GM18519 (cell line): ENCODE data around the gene SLC7A6OS.

Experiments
- ATAC-seq: cut with Tn5 transposase; IDR thresholded peaks from one replicate; pipeline ENCODE4 v1.9.1; 2021; ENCODE audit warnings: mild to moderate bottlenecking, moderate library complexity; ENCODE audit not compliant: unreplicated experiment, low FRiP score

Gene SLC7A6OS

GRCh38 chr16:68283346-68283745 lies 27.4 kb downstream of the SLC7A6OS start:
- no peak for ATAC-seq

DNA sequence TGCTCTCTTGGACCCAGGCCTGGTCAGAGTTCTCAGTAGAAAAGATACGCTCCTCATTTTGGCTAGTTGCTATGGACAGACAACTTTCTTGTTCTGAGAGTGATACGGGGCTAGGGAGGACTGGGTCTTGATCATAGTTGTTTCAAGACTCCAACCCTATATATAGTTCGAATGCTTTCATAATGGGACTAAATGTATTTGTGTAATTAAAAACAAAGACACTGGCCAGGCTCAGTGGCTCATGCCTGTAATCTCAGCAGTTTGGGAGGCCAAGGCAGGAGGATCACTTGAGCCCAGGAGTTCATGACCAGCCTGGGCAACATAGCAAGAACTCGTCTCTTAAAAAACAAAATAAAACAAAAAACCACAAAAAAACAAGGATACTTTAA lies 28.7 kb downstream of the SLC7A6OS start:
- ATAC-seq: no peak

DNA sequence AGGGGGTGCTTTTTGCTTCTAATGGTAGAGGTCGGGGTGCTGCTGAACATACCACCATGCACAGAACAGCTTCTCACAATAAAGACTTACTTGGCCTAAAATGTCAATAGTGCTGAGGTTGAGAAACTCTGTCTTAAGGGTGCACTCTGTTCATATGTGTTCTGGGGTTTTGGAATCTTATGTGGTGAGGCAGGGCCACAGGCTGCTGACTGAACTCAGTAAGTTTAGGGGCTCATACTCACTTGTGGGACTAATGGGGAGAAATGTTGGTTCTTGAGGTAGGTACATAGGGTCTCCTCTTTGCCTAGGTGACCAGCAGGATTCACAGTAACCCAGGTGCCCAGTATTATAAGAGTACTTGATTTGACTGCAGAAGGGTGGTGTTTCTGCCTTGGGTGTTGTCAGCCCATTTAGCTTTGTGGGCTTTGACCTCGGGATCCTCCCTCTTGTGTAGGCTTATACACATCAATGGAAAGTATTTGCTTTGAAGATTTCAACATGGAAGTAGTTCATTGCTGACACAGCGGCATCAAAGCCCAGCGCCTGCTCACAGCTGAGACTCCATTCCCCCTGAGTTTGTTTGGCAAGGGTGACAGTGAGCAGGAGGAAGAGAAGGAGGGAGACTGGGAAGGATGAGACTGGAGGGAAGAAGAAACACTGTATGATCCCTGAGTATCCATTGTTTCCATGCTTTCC lies 29.2 kb downstream of the SLC7A6OS start:
- ATAC-seq: no peak

DNA sequence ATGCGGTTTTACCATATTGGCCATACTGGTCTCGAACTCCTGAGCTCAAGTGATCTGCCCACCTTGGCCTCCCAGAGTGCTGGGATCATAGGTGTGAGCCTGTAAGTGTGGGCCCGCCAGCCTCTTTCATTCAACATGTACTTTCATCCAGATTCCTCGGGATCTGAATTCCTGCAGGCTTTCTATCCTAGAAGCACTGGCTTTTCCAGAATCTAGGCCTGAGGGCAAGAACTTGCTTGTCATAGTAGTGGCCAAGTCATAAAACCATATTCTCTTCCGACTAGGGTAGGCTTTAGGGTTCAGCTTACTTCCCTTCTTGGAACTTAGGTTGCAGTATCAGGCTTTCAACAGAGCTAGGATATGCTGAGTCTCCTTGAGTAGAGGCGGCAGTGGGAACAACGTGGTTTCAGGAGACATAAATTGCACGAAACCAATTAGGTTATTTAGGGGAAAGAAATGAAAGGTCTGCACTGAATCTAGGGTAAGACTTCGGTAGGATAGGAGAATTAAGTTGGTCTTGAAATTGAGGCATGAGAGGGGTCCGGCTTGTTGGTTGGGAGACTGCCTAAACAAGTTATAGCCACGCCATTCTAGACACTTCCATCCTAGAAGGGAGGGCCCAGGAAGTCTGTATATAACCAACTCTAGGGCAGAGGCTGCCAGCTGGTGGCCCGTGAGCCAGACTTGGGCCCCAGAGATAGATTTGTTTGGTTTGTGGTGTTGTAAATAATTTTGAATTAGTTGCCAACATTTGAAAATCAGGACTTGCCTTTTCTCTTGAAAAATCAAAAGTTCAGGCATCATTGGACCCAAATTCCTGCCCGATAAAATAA lies 30.8 kb downstream of the SLC7A6OS start:
- ATAC-seq: no peak

DNA sequence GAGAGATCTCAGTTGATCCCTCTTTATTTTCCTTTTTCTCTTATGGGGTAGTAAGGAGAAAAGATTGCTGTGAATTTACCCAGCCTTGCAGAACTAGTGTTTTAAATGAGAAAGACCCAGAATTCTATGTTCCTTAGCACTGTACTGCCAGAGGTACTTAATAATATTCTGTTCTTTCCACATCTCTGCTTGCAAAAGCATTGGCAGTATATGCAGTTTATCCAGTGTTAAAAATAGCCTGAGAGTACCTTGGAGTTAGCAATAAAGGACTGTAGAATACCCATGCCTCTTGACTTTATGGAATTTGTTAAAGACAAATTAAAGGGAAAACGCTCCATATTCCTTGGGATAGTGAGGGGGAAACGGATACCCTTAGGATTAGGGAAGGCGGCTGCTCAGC lies 34.5 kb downstream of the SLC7A6OS start:
- ATAC-seq: no peak

DNA sequence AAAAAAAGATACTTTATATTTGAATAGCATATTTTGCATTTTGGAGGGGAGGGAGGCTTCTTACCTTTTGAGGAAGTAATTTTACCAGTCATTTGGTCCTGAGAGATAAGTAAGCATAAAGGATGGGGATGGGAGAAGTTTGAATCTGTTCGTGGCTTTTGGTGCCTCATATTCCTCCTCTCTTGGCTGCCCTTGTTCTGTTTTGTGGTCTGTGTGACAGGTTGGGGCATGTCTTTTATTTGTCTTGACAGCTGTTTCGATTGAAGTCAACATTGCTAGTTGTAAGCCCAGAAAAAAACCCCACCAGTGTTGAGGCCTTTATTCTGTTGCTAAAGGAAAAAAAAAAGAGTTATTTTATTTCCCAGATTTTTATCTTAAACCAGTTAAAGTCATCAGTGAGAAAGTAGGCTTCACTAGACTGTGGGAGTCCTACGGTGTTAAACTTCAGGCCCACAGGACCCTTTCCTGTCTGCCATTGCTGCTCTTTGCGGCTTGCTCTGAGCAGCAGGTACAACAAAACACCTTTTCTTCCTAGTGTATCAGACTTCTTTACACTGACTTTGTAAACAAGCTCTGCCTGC lies 35.0 kb downstream of the SLC7A6OS start:
- ATAC-seq: peak; percentile 40

DNA sequence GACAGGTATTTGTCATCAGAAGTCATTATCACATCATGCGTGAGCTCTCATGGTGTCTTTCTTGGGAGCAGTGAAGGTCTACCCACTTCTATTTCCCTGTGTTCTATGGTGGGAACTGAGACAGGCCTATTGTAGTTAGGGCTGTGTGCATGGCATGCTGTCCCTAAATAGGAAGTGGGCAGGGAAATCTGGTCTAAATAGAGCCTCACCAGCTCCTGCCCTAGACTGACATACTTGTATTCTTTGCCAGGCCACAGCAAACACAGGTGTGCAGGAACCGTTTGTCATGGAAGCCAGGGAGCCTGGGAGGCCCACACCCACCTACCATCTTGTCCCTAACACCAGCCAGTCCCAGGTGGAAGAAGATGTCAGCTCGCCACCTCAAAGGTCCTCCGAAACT lies 36.3 kb downstream of the SLC7A6OS start:
- no peak for ATAC-seq

DNA sequence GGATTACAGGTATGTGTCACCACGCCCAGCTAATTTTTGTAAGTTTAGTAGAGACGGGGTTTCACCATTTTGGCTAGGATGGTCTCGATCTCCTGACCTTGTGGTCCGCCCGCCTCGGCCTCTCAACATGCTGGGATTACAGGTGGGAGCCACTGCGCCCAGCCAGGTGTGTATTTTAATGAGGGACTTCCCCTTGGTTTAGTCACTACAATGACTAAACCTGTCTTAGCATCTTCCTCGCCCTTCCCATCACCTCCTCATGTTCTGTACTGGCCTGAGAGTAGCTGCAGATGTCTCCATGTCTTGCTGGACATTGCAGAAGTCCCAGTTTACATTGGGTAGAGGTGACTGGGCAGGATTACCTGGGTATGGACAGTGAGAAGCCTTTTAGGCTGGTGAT lies 36.9 kb downstream of the SLC7A6OS start:
- ATAC-seq: no peak

- ATAC-seq: no peak
Measured at GRCh38 chr16:68273459-68273858, 37.3 kb downstream of the SLC7A6OS start.

GRCh38 chr16:68272507-68273209 lies 38.1 kb downstream of the SLC7A6OS start:
- ATAC-seq: no peak

GRCh38 chr16:68270353-68270752 lies 40.4 kb downstream of the SLC7A6OS start:
- no peak for ATAC-seq

DNA sequence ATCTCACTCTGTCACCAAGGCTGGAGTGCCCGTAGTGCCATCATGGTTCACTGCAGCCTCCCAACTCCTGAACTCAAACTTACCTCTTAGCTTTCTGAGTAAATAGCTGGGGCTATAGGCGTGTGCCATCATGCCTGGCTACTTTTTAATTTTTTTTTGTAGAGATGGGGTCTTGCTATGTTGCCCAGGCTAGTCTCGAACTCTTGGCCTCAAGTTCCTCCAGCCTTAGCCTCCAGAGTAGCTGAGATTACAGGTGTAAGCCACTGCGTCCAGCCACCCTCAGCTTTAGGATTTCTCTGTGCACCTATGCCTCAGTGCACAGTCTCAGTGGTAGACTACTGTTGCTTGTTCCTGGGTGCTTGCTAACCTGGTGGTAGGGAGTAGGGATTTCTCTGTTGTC lies 41.0 kb downstream of the SLC7A6OS start:
- ATAC-seq: no peak

DNA sequence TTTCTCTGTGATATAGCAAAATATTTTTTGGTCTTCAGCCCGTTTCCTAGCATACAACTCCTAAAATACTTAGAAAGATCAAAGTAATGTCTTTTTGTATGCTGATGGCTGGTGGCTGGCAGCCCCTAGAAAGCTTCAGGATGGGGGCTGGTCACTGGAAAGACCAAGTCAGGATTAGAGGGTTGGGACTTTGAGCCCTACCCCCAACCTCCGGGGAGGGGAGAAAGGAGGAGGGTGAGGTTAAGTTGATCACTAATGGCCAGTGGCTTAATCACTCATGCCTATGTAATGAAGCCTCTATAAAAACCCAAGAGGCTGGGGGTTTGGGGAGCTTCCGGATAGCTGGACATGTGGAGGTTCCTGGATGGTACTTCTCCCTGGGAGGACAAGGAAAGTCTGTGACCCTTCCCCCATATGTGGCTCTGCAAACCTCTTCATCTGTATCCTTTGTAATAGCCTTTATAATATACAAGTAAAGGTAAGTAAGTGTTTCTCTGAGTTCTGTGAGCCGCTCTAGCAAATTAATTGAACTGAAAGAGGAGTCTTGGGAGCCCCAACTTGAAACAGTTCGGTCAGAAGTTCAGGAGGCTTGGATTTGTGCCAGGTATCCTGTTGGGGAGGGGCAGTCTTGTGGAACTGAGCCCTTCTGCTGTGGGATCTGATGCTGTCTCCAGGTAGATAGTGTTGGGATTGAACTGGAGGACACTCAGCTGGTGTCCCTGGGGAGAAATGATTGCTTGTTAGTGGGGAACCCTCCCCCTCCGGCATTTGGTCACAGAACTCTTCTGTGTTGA lies 42.9 kb downstream of the SLC7A6OS start:
- ATAC-seq: no peak

- no peak for ATAC-seq
Measured at GRCh38 chr16:68265078-68265920, 45.4 kb downstream of the SLC7A6OS start.

DNA sequence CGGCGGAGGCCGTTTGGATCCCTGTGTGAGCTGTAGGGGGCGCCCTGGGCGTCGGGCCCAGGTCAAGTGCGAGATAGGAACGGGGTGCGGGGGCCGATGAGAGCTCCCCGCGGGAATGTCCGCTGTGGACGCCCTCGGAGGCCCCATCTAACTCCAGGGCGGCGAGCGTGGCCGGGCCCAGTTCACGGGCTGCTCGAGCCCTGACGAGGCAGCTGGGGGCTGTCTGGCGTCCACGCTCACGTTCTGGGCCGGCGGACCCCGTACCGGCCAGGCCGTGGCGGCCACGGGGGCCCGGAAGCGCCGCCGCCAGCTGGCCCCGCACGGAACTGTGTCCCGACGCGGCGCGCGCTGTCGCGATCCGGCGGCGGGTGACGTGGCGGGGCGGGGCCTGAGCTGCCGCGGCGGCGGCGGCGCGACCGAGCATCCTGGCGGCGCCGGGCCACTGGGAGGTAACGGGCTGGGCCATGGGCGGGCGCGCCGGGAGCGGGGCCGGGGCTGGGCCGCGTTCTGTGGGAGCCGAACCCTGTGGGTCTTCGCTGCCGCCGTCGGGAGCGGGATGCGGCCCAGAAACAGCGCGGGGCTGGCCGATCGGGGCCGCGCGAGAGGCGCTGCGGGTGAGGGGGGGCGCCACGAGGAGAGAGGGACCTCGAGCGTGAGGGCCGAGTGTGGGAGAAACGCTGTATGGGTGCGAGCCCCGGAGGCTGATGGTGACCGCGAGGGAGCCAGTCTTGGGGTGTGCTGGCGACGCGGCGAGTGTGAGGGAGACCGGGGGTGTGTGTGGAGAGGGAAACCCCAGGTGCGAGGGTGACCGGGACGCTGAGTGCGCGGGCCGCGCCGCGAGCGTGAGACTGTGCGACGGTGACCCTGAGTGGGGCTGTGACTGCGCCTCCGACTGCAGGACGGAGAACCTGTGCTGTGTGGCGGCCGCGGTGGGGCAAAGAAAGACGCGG lies 46.3 kb downstream of the SLC7A6OS start, which contains the start of gene SLC7A6:
SLC7A6 (plus strand) TSS at position 399 of the 950 bp plus-strand sequence. CDS start 10,201 bp downstream, outside the sequence.
- peak; percentile 39 for ATAC-seq

- no peak for ATAC-seq
Measured at GRCh38 chr16:68263559-68264127, 47.1 kb downstream of the SLC7A6OS start.

DNA sequence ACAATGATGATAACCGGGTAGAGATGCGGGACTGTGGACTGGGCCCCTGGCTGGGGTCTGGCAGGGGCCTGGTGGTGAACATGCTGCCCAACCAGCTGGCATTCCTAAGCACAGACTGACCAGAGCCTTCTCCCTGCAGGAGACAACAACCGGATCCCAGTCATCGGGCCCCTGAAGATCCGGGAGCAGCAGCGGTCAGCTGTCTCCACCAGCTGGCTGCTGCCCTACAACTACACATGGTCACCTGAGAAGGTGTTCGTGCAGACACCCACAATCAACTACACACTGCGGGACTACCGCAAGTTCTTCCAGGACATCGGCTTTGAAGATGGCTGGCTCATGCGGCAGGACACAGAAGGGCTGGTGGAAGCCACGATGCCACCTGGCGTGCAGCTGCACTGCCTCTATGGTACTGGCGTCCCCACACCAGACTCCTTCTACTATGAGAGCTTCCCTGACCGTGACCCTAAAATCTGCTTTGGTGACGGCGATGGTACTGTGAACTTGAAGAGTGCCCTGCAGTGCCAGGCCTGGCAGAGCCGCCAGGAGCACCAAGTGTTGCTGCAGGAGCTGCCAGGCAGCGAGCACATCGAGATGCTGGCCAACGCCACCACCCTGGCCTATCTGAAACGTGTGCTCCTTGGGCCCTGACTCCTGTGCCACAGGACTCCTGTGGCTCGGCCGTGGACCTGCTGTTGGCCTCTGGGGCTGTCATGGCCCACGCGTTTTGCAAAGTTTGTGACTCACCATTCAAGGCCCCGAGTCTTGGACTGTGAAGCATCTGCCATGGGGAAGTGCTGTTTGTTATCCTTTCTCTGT lies 51.5 kb downstream of the SLC7A6OS start:
- ATAC-seq: no peak
